Fibroblast of peridontal ligament (primary cell): ENCODE data around the gene NBDY.
"Not testable (repeated sequence)": the region's sequence is repeated elsewhere in the genome, so short reads cannot be mapped to it uniquely, and the experiment has no call there.

Source experiments
- DNase-seq: peaks from one replicate; pipeline ENCODE4 v3.0.0-alpha.2; 2010; ENCODE audit errors: extremely low read depth

The NBDY gene

GRCh38 chrX:56800801-56801200, 71.8 kb downstream of the NBDY start:
- no peak for DNase-seq

- no peak for DNase-seq
Observed at GRCh38 chrX:56802428-56802827, 73.4 kb downstream of the NBDY start.

- peak; percentile 75 for DNase-seq
Observed at GRCh38 chrX:56802921-56803849, 74.1 kb downstream of the NBDY start.

GRCh38 chrX:56803850-56804681, 75.0 kb downstream of the NBDY start:
- no peak for DNase-seq

- DNase-seq: no peak
Observed at GRCh38 chrX:56804867-56805266, 75.8 kb downstream of the NBDY start.

- DNase-seq: no peak
Observed at GRCh38 chrX:56805399-56805798, 76.4 kb downstream of the NBDY start.

GRCh38 chrX:56806176-56806575, 77.1 kb downstream of the NBDY start:
- DNase-seq: not testable (repeated sequence)

GRCh38 chrX:56811599-56811998, 82.6 kb downstream of the NBDY start:
- no peak for DNase-seq

GRCh38 chrX:56812515-56813105, 83.6 kb downstream of the NBDY start:
- peak; percentile 34 for DNase-seq

GRCh38 chrX:56813318-56813837, 84.3 kb downstream of the NBDY start:
- peak; percentile 72 for DNase-seq

- DNase-seq: no peak
Observed at GRCh38 chrX:56817179-56817578, 88.1 kb downstream of the NBDY start.

GRCh38 chrX:56826020-56826419, 97.0 kb downstream of the NBDY start:
- no peak for DNase-seq

GRCh38 chrX:56833626-56834025, 104.6 kb downstream of the NBDY start:
- no peak for DNase-seq

GRCh38 chrX:56853436-56853835, 124.4 kb downstream of the NBDY start:
- no peak for DNase-seq

- no peak for DNase-seq
Observed at GRCh38 chrX:56857042-56857441, 128.0 kb downstream of the NBDY start.

- no peak for DNase-seq
Observed at GRCh38 chrX:56860888-56861287, 131.8 kb downstream of the NBDY start.
